ENCODE measurements around the gene UQCRHL. TPM values are rescaled to one million over a fixed set of nuclear protein-coding genes. Genes with fewer than 3 reads are reported as not detected.

UQCRHL gene
- total and polyA plus RNA-seq, 12 donors, result 0.24 to 6.0 (median 0.91) TPM

GRCh38 chr1:15796086-15796462 lies 11.4 kb downstream of the UQCRHL start:
- Histone ChIP-seq H3K9me3 (replicated peaks in 1 of 3) (no peaks in the 10 kb centered on the region), H3K36me3 (replicated peaks in 1 of 2) (no peaks in the 10 kb centered on the region), H3K27me3 (no peaks in the 10 kb centered on the region), H3K27ac (peak overlapping the region; percentile 44 to 87 (median 75)), H3K4me3 (no peak overlapping the region), H3K4me1 (replicated peaks in 1 of 2) (peaks cover 31 to 37% of the 10 kb centered on the region in 2 donors)
- intact Hi-C loops (cut with DNase I), result no loop called here
- TF ChIP-seq POLR2A (IDR thresholded peaks at IDR 0.05) (no peak), CTCF (IDR thresholded peaks at IDR 0.05) (no peak)
- WGBS, 4 donors, result 94 to 97% (median 95%) methylated on average over 2 of the region's 2 CpGs
- no peak for DNase-seq

- intact Hi-C loops (cut with DNase I), result no loop called here
- no peak for DNase-seq
- H3K36me3 ChIP-seq (replicated peaks in 1 of 2), result peaks cover 0 to 9% of the 10 kb centered on the region in 2 donors
- no peaks in the 10 kb centered on the region for H3K9me3 ChIP-seq (replicated peaks in 1 of 3)
- 62 to 76% (median 66%) methylated on average over 12 to 13 of the region's 13 CpGs for WGBS, 4 donors
- H3K4me1 ChIP-seq (replicated peaks in 1 of 2), result no peaks in the 10 kb centered on the region
- peak overlapping the region in 1 of 5 donors; percentile 27 for H3K27ac ChIP-seq
- TF ChIP-seq CTCF (IDR thresholded peaks at IDR 0.05), result no peak
- TF ChIP-seq POLR2A (IDR thresholded peaks at IDR 0.05), result no peak
- H3K4me3 ChIP-seq, result no peak overlapping the region
- no peaks in the 10 kb centered on the region for H3K27me3 ChIP-seq
These were observed 18.7 kb downstream of the UQCRHL start for GRCh38 chr1:15788624-15789301.

DNA sequence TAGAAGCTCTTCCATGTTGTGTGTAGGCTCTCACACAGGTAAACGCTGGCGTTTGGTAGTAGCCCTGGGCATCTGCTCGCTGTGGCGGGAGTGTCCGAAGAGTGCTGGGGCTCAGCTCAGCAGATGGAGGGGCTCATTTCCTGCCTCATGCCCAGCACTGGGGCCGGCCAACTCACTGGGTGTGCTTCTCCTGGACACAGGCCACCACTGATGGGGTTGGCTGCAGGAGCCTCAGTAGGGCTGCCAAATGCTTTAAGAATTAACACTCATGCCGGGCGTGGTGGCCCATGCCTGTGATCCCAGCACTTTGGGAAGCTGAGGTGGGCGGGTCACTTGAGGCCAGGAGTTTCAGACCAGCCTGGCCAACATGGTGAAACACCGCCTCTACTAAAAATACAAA lies 20.9 kb downstream of the UQCRHL start:
- TF ChIP-seq POLR2A (IDR thresholded peaks at IDR 0.05) (no peak), CTCF (IDR thresholded peaks at IDR 0.05) (no peak)
- H3K27me3 ChIP-seq, result no peaks in the 10 kb centered on the region
- no peak for DNase-seq
- H3K27ac ChIP-seq, result peak overlapping the region in 1 of 5 donors; percentile 20
- H3K4me1 ChIP-seq (replicated peaks in 1 of 2), result no peaks in the 10 kb centered on the region
- peaks cover 0 to 9% of the 10 kb centered on the region in 2 donors for H3K36me3 ChIP-seq (replicated peaks in 1 of 2)
- no peaks in the 10 kb centered on the region for H3K9me3 ChIP-seq (replicated peaks in 1 of 3)
- no peak overlapping the region for H3K4me3 ChIP-seq
- intact Hi-C loops (cut with DNase I), result no loop called here
- WGBS, 4 donors, result 88 to 93% (median 90%) methylated on average over 6 to 10 of the region's 10 CpGs

- intact Hi-C loops (cut with DNase I), result no loop called here
- H3K4me3 ChIP-seq, result no peak overlapping the region
- H3K9me3 ChIP-seq (replicated peaks in 1 of 3), result no peaks in the 10 kb centered on the region
- 84 to 100% (median 93%) methylated on average over 4 to 8 of the region's 8 CpGs for WGBS, 4 donors
- no peaks in the 10 kb centered on the region for H3K4me1 ChIP-seq (replicated peaks in 1 of 2)
- peaks cover 0 to 10% of the 10 kb centered on the region in 2 donors for H3K36me3 ChIP-seq (replicated peaks in 1 of 2)
- H3K27me3 ChIP-seq, result no peaks in the 10 kb centered on the region
- DNase-seq, result no peak
- H3K27ac ChIP-seq, result no peak overlapping the region
- TF ChIP-seq POLR2A (IDR thresholded peaks at IDR 0.05) (no peak), CTCF (IDR thresholded peaks at IDR 0.05) (no peak)
These were observed 21.8 kb downstream of the UQCRHL start for GRCh38 chr1:15785683-15786082.
